Stimulated activated CD8-positive, alpha-beta memory T cell treated with anti-CD3 and anti-CD28 coated beads, Interleukin-7, amount 100 ng/mL, for 24 hours (primary cell): ENCODE results near the gene BANP.
"Not testable (repeated sequence)": the region's sequence is repeated elsewhere in the genome, so short reads cannot be mapped to it uniquely, and the experiment has no call there.

Experiments used
- DNase-seq: peaks from one replicate; pipeline ENCODE4 v3.0.0-alpha.2; 2020; ENCODE audit warnings: low read depth

The BANP gene

DNA sequence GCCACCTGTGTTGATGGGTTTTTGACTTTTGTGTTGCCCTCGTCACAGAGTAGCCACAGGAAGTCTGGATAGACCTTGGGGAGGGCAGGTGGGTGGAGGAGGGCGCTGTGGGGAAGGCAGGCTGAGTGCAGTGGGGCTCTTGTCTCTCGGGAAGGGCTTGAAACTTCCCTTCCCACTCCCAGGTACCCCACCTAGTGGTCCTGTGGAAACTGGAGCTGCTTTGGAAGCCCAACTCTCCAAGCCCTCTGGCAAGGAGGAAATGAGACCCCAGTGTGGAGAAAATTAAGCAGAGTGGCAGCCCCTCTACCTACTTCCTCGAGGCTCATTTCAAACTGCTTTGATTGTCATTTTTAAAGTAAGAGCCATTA lies 24.1 kb upstream of the BANP start:
- DNase-seq = no peak

GRCh38 chr16:87929986-87930385 lies 21.2 kb upstream of the BANP start:
- DNase-seq = no peak

DNA sequence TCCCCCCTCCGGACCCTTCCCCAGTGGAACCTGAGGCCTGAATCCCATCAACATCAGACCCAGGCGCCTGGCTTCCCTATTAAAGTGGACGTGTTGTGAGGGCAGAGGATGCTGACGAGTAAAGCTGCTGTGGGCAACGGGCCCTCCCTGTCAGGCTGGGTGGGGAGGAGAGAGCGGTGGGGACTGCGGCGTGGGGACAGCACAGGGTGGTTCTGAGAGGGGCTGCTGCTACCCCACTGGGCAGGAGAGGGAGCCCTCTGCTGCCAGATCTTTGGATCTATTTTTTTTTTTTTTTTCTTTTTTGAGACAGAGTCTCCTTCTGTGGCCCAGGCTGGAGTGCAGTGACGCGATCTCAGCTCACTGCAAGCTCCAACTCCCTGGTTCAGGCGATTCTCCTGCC lies 20.8 kb upstream of the BANP start:
- DNase-seq = no peak

DNA sequence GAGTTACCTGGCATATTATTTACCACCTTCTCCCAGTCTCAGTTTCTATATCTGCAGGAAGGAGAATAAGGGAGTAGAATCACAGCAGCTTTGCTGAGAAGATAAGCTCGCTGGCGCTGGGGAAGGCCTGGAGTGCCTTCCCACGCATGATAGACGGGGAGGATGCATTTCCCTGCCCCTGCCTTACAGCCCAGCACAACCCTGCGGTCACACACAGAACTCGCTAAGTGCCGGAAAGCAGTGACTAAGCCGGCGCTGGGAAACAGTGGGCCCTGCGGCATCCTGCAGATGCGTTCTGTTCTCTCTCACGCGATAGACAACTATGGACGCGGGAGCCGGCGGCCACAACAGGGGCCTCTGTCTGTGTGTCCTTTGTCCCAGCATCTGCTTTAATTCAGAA lies 19.7 kb upstream of the BANP start:
- no peak for DNase-seq

DNA sequence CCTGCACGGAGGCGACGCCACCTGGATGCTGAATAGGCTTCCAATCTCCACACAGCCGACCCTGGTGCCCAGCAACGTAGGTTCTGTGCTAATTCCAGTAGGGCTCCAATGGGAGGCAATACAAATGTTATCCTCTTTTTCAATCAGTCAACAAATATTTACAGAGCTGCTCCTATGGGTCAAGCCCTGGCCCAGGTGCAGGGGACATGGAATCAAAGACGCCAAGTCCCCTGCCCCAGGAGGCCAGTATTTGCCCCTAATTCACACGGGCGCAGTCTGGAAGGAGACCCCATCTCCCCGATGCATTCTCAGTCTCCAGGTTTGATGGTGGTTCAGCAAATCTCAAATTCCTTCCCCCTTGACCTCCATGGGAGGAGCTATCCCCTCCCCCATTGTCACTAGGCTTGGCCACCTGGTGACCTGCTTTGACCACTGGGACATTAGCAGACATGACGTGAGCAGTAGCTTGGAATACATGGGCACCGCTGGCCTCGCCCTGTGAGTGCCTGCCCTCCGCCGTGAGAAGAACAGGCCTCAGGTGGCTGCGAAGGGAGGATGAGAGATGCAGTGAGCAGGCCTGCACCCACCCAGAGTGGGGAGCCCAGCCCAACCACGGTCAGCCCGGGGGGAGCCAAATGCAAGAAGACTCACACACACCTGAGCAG lies 18.6 kb upstream of the BANP start:
- not testable (repeated sequence) for DNase-seq

DNA sequence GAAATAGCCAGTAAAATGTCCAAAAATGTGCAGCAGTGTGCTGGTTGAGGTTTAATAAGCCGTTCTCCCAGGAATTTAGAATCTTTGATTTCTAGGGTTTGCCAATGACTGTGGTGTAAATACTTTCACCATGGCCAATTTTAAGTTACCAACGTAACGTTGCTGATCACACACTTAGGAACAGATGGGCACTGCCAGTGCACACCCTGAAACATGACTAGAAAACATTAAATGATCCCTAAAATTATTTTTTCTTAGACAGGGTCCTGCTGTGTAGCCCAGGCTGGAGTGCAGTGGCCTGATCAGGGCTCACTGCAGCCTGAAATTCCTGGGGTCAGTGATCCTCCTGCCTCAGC lies 18.1 kb upstream of the BANP start:
- no peak for DNase-seq

- not testable (repeated sequence) for DNase-seq
Observed at GRCh38 chr16:87934752-87935425, 16.3 kb upstream of the BANP start.

- not testable (repeated sequence) for DNase-seq
Observed at GRCh38 chr16:87936016-87936374, 15.2 kb upstream of the BANP start.

DNA sequence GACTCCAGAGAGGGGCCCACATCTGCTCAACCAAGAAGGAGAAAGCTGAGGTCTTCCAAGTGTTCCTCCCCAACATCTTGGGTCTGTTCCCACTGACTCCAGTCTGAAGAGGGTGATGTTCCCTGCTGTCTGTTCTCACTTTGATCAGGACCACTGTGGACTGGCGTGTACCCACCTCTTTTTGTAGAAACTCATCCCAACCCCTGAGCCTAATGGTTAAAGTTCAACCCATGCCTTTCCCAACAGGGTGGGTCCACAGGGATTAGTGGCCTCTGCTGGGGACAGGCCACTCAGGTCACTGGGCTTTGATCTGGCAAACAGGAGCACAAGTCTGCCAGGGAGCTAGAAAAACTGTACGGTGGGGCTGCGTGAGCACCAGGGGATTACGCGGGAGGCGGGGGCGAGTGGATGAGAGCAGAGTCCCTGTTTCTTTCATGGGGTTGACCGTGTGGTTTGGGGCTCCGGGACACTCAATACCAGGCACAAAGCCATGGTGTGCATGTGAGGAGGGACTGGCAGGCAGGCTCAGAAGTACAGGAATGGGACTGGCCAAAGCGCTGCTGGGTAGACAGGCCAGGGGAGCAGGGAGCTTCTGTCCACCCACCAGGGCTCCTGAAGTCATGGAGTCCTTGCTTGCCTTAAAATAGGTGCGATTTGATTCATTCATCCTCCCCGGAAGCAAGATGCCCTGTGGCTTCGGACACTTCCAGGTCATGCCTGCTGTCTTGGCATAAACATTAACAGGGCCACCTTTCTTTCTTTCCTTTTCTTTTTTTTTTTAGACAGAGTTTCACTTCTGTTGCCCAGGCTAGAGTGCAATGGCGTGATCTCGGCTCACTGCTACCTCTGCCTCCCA lies 14.6 kb upstream of the BANP start, which contains the start of gene CA5A:
CA5A (minus strand) TSS at position 155 of the 856 bp plus-strand sequence; CDS start at position 76, 79 bp downstream.
- no peak for DNase-seq

GRCh38 chr16:87937231-87937542 lies 14.0 kb upstream of the BANP start:
- DNase-seq = not testable (repeated sequence)

GRCh38 chr16:87938412-87938949 lies 12.8 kb upstream of the BANP start:
- no peak for DNase-seq

- no peak for DNase-seq
Observed at GRCh38 chr16:87939562-87940423, 11.4 kb upstream of the BANP start.

GRCh38 chr16:87942680-87943079 lies 8.6 kb upstream of the BANP start:
- DNase-seq = no peak

- no peak for DNase-seq
Observed at GRCh38 chr16:87945351-87946042, 5.7 kb upstream of the BANP start.

DNA sequence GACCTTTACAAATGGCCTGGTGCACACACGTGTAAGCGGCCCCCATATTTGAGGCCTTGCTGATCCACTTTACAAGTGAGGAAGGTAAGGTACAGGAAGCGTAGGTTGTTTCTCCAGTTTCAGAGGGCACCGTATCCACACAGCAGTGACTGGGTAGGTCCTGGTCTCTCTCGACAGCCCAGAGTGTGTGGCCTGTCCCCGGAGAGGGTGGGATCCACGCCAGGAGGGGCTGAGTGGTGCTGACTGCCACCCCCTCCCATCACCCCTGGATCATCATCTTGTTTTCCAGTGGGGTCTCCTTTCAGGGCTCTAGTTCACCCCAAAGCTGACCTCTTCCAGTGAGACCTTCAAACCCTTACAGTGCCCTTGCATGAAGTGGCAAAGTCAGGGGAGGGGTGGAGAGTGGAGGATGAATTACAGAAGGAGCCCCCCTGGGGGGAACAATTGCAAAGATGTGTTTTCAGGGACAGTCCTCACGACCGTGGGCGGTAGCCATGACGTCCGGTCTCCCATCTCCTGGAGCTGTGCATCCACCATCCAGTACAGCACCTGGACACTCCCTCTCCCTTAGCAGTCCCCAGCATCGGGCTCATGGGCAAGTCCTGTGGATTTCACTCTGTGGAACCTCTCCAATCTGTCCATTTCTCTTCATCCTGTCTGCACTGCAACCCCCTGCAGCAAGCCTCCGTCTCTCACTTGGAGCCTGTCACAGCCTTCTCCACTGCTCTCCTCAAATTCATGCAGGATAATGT lies 4.5 kb upstream of the BANP start:
- no peak for DNase-seq

GRCh38 chr16:87947356-87948118 lies 3.7 kb upstream of the BANP start:
- DNase-seq = no peak

DNA sequence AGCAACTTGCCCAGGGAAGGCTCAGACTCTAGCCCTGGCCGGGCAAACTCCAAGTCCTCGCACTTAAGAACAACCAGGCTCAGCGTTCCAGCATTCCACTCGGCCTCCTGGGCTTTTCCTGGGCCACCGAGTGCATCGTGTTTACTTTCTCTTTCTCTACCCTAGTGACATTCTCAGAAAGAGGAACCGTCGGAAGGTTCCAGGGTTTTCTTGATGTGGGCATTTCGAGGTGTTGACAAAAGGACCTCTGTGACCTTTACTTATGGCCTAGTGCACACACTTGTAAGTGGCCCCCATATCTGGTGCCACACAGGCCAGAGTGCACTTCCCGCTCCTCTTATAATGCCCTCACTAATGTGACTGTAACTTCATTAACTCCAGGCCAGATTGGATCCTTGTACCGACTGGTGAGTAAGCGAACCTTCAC lies 3.1 kb upstream of the BANP start:
- DNase-seq = no peak

DNA sequence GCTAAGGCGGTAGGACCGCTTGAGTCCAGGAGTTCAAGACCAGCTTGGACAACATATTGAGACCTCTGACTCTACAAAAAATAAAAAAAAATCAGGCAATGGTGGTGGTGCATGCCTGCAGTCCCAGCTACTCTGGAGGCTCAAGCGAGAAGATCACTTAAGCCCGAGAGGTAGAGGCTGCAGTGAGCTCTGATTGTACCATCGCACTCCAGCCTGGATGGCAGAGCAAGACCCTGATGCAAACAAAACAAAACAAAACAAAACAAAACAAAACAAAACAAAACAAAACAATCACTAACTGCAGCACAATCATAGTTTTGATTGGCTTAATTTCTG lies 2.5 kb upstream of the BANP start:
- DNase-seq = no peak

DNA sequence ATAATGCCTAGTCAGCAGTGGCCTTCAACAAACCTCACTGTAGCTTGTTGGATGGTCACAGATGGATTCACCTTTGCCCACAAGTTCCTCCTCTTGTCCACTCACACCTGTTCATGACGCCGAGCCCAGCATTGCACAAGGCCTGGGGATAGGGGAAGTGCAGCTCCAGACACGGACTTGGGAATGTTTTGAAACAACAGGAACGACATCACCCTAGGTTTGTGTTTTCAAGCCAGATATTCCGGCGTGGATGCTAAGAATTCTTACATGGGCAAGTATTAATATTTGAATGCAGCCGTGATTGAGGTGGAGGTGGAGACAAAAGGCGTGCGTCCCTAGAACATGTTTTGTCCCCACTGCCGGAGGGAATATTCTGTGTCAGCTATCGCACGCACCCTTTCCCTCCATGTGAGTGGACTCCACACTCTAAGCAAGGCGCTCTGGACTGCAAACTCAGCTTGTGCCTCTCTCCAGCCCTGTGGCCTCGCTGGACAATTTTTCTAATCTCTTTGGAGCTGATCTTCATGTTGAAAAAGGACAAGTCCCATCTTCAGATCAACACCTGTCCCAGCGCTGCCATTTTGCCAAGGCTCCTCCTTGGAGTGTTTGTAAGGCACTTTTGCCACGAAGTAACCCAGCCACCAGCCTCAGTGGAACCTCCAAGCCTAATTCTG lies 2.0 kb upstream of the BANP start:
- DNase-seq = no peak
